HL-60 (cell line): ENCODE results near the gene ZFR2.

Experiments
- CTCF ChIP-seq: IDR thresholded peaks from one replicate; pipeline ENCODE4 v1.5.1; 2011; ENCODE audit warnings: low read length, control low read depth, inconsistent platforms; ENCODE audit not compliant: insufficient read depth
- GABPA ChIP-seq: IDR thresholded peaks from 2 replicates; pipeline ENCODE4 v1.6.1; 2012; ENCODE audit warnings: low read depth
- POLR2AphosphoS5 ChIP-seq: IDR thresholded peaks from 2 replicates; pipeline ENCODE4 v1.6.1; 2012; ENCODE audit warnings: low read depth

GRCh38 chr19:3822683-3823349 is 46.0 kb downstream of the ZFR2 start:
- TF ChIP-seq CTCF (no peak), GABPA (no peak), POLR2AphosphoS5 (no peak)
